ENCODE measurements around the gene HECTD4. TPM values are rescaled to one million over a fixed set of nuclear protein-coding genes. Genes with fewer than 3 reads are reported as not detected.
"Not testable (repeated sequence)": the region's sequence is repeated elsewhere in the genome, so short reads cannot be mapped to it uniquely, and the experiment has no call there.

HECTD4 gene
- total RNA-seq, 2 donors from 2014 or later: 30.8 to 33.1 TPM

DNA sequence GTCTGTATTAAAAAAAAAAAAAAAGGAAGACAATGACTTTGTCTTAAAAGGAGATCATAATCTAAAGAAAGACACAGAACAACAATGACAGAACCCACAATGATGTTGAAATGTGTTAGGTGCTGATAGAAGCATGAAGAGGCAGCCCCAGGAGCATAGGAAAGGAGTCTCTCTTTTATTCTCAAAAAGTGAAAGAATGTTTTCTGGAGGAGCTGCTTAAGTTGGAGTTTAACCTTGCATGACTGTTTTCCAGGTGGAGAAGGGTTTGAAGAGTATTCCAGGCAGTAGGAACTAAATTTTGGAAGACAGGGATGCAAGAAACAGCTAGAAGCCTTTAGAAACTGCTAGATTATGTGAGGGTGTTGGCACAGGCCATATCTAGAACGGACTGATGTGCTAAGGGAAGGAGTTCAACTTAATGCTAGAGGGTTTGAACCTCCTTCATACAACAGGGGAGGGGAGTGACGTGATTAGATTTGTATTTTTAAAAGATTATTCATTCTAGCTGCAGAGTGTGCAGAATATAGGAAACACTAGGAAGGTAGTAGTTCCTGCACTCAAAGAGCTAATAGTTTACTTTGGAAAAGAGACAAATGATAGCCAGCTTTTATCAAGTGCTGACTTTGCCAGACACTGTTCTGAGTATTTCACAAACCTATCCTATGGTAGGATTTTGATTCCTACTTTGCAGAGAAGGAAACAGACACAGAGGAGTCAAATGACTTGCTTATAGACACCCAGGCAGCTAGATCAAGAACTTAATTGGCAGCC lies 31.8 kb upstream of the HECTD4 start:
- peaks cover 13% of the 10 kb centered on the region for H3K36me3 Mint-ChIP-seq (ENCODE audit: low read depth)
- H3K4me1 Mint-ChIP-seq: peaks cover 9% of the 10 kb centered on the region
- H3K27me3 Mint-ChIP-seq: no peaks in the 10 kb centered on the region
- no peaks in the 10 kb centered on the region for H3K9me3 Mint-ChIP-seq
- H3K27ac Mint-ChIP-seq: no peak overlapping the region
- no peak overlapping the region for H3K4me3 Mint-ChIP-seq
- ATAC-seq (replicated peaks): no peak

DNA sequence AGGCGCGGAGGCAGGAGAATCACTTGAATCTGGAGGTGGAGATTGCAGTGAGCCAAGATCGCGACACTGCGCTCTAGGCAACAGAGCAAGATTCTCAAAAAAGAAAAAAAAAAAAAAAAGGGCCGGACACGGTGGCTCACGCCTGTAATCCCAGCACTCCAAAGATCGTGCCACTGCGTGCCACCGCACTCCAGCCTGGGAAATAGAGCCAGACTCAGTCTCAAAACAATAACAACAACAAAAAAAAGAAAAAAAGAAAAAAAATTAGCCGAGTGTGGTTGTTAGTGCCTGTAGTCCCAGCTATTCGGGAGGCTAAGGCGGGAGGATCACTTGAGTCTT lies 27.6 kb upstream of the HECTD4 start:
- H3K4me3 Mint-ChIP-seq: peak overlapping the region; percentile 100
- no peak for ATAC-seq (replicated peaks)
- H3K27ac Mint-ChIP-seq: peak overlapping the region; percentile 100
- H3K27me3 Mint-ChIP-seq: no peaks in the 10 kb centered on the region
- H3K9me3 Mint-ChIP-seq: no peaks in the 10 kb centered on the region
- peaks cover 49% of the 10 kb centered on the region for H3K36me3 Mint-ChIP-seq (ENCODE audit: low read depth)
- peaks cover 24% of the 10 kb centered on the region for H3K4me1 Mint-ChIP-seq

- Mint-ChIP-seq H3K27me3 (no peaks in the 10 kb centered on the region), H3K4me1 (peaks cover 22% of the 10 kb centered on the region), H3K36me3 (ENCODE audit: low read depth) (peaks cover 54% of the 10 kb centered on the region), H3K9me3 (no peaks in the 10 kb centered on the region), H3K4me3 (peak within 1 kb of the TSS; percentile 100), H3K27ac (peak within 1 kb of the TSS; percentile 100)
- ATAC-seq (replicated peaks): peak; percentile 93
Measured at GRCh38 chr12:112409064-112409905, 27.1 kb upstream of the HECTD4 start, which contains the start of gene RPL6. Gene RPL6, minus strand, starts transcription at chr12:112409605. Its CDS starts 949 bp downstream, at chr12:112408656.

DNA sequence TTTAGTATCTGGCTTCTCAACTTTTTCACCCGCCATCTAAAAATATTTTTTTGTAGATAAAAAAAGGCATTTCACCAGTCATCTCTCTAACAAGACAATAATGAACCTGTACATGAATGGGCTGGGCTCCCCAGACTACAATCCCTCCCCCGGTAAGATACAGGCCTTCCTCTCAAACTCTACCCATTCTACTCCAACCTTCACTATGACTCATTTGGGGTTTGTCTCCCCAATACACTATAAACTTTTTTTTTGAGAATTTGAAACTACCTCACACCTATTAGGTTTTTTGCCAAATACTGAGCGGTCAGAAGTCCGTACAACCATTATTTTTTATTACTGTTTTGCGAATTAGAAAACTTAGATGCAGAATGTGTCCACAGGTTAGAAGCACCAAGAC lies 26.4 kb upstream of the HECTD4 start:
- ATAC-seq (replicated peaks): peak; percentile 66
- H3K27me3 Mint-ChIP-seq: no peaks in the 10 kb centered on the region
- H3K4me3 Mint-ChIP-seq: peak overlapping the region; percentile 100
- H3K9me3 Mint-ChIP-seq: no peaks in the 10 kb centered on the region
- H3K36me3 Mint-ChIP-seq (ENCODE audit: low read depth): peaks cover 57% of the 10 kb centered on the region
- H3K27ac Mint-ChIP-seq: peak overlapping the region; percentile 100
- H3K4me1 Mint-ChIP-seq: peaks cover 22% of the 10 kb centered on the region

GRCh38 chr12:112407683-112408082 lies 25.5 kb upstream of the HECTD4 start:
- Mint-ChIP-seq H3K27ac (peak overlapping the region; percentile 100), H3K4me1 (peaks cover 22% of the 10 kb centered on the region), H3K4me3 (peak overlapping the region; percentile 100), H3K36me3 (ENCODE audit: low read depth) (peaks cover 57% of the 10 kb centered on the region)
- H3K9me3 Mint-ChIP-seq; ATAC-seq (replicated peaks); H3K27me3 Mint-ChIP-seq: not testable (repeated sequence)

GRCh38 chr12:112406519-112407488 lies 24.6 kb upstream of the HECTD4 start:
- H3K4me3 Mint-ChIP-seq: peak overlapping the region; percentile 100
- no peaks in the 10 kb centered on the region for H3K9me3 Mint-ChIP-seq
- peak overlapping the region; percentile 100 for H3K27ac Mint-ChIP-seq
- no peak for ATAC-seq (replicated peaks)
- peaks cover 57% of the 10 kb centered on the region for H3K36me3 Mint-ChIP-seq (ENCODE audit: low read depth)
- H3K4me1 Mint-ChIP-seq: peaks cover 22% of the 10 kb centered on the region
- H3K27me3 Mint-ChIP-seq: no peaks in the 10 kb centered on the region

GRCh38 chr12:112401903-112402498 lies 19.8 kb upstream of the HECTD4 start:
- no peaks in the 10 kb centered on the region for H3K9me3 Mint-ChIP-seq
- no peak overlapping the region for H3K4me3 Mint-ChIP-seq
- ATAC-seq (replicated peaks): no peak
- peaks cover 6% of the 10 kb centered on the region for H3K4me1 Mint-ChIP-seq
- peaks cover 30% of the 10 kb centered on the region for H3K36me3 Mint-ChIP-seq (ENCODE audit: low read depth)
- H3K27me3 Mint-ChIP-seq: no peaks in the 10 kb centered on the region
- H3K27ac Mint-ChIP-seq: no peak overlapping the region

DNA sequence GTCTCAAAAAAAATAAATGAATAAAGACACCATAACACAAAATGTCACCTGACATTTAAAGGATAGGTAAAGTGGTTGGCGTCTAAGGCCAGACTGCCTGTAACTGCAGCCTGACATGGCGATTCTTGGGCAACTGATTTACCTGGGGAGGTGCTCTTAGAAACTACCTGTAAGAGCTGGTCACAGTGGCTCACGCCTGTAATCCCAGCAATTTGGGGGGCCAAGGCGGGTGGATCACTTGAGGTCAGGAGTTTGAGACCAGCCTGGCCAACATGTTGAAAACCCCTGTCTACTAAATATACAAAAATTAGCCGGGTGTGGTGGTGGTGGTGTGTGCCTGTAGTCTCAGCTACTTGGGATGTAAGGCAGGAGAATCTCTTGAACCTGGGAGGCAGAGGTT lies 18.8 kb upstream of the HECTD4 start:
- H3K27me3 Mint-ChIP-seq: no peaks in the 10 kb centered on the region
- no peaks in the 10 kb centered on the region for H3K9me3 Mint-ChIP-seq
- no peak for ATAC-seq (replicated peaks)
- H3K36me3 Mint-ChIP-seq (ENCODE audit: low read depth): peaks cover 21% of the 10 kb centered on the region
- H3K27ac Mint-ChIP-seq: no peak overlapping the region
- H3K4me1 Mint-ChIP-seq: peaks cover 5% of the 10 kb centered on the region
- H3K4me3 Mint-ChIP-seq: no peak overlapping the region

- Mint-ChIP-seq H3K27me3 (no peaks in the 10 kb centered on the region), H3K9me3 (no peaks in the 10 kb centered on the region), H3K4me1 (no peaks in the 10 kb centered on the region)
Measured at GRCh38 chr12:112393328-112393727, 11.1 kb upstream of the HECTD4 start.

GRCh38 chr12:112389922-112390654 lies 7.9 kb upstream of the HECTD4 start:
- H3K36me3 Mint-ChIP-seq (ENCODE audit: low read depth); H3K27ac Mint-ChIP-seq; H3K4me1 Mint-ChIP-seq; H3K9me3 Mint-ChIP-seq; H3K4me3 Mint-ChIP-seq; H3K27me3 Mint-ChIP-seq; ATAC-seq (replicated peaks): not testable (repeated sequence)

More at GRCh38 chr12:112393328-112393727, 11.1 kb upstream of the HECTD4 start:
- no peak overlapping the region for H3K4me3 Mint-ChIP-seq
- ATAC-seq (replicated peaks): no peak
- H3K27ac Mint-ChIP-seq: no peak overlapping the region
- no peaks in the 10 kb centered on the region for H3K36me3 Mint-ChIP-seq (ENCODE audit: low read depth)

DNA sequence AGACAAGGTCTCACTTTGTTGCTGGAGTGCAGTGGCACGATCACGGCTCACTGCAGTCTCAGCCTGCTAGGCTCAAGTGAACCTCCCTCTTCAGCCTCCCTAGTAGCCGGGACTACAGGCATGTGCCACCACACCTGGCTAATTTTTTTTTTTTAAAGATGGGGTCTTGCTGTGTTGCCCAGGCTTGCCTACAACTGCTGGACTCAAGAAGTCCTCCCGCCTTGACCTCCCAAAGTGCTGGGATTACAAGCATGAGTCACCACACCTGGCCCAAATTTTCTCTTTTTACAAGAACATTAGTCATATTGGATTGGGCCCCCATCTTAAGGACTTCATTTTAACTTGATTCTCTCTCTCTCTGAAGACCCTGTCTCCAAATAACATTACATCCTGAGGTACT lies 7.0 kb upstream of the HECTD4 start:
- Mint-ChIP-seq H3K36me3 (ENCODE audit: low read depth) (no peaks in the 10 kb centered on the region), H3K27ac (no peak overlapping the region), H3K27me3 (no peaks in the 10 kb centered on the region), H3K4me3 (peak overlapping the region; percentile 7), H3K4me1 (peaks cover 9% of the 10 kb centered on the region), H3K9me3 (no peaks in the 10 kb centered on the region)
- ATAC-seq (replicated peaks): no peak

DNA sequence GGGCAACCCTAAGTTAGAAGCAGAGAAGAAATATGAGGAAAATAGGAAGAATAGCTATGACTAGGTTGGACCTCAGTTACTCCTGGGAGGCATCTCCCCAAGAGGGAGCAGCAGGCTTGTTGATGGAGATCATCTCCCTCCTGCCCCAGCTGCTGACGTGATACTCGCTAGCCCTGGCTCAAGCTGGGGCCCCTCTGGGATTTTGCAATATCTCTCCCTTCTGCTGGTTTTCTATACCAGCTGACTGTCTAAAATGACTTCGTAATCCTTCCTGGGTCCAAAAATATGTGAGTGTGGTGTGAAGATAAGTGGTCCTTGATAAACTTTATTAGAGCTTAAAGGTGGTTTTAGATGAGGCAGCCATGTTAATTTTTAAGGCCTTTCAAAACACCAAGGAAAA lies 4.5 kb upstream of the HECTD4 start:
- no peaks in the 10 kb centered on the region for H3K27me3 Mint-ChIP-seq
- ATAC-seq (replicated peaks): no peak
- H3K36me3 Mint-ChIP-seq (ENCODE audit: low read depth): no peaks in the 10 kb centered on the region
- H3K4me3 Mint-ChIP-seq: peak overlapping the region; percentile 77
- H3K27ac Mint-ChIP-seq: peak overlapping the region; percentile 93
- H3K9me3 Mint-ChIP-seq: no peaks in the 10 kb centered on the region
- H3K4me1 Mint-ChIP-seq: peaks cover 9% of the 10 kb centered on the region

- peaks cover 6% of the 10 kb centered on the region for H3K36me3 Mint-ChIP-seq (ENCODE audit: low read depth)
- no peaks in the 10 kb centered on the region for H3K27me3 Mint-ChIP-seq
- H3K4me3 Mint-ChIP-seq: peak overlapping the region; percentile 92
- no peak for ATAC-seq (replicated peaks)
- peaks cover 21% of the 10 kb centered on the region for H3K4me1 Mint-ChIP-seq
- no peaks in the 10 kb centered on the region for H3K9me3 Mint-ChIP-seq
- peak overlapping the region; percentile 95 for H3K27ac Mint-ChIP-seq
Measured at GRCh38 chr12:112382866-112383265, 635 bp upstream of the HECTD4 start.
